Astrocyte of the spinal cord (primary cell): ENCODE results near the gene SSBP1.
"Not testable (repeated sequence)": the region's sequence is repeated elsewhere in the genome, so short reads cannot be mapped to it uniquely, and the experiment has no call there.

ENCODE experiments used
- DNase-seq: peaks from one replicate; pipeline ENCODE4 v3.0.0; 2011; ENCODE audit warnings: low read depth, low spot score
- H3K4me3 ChIP-seq: 2 replicates; pipeline ENCODE4 v1.5.1; 2011; ENCODE audit warnings: low read depth, mild to moderate bottlenecking, low read length, moderate library complexity
- in situ Hi-C: cut with HindIII; loops from 2 replicates; pipeline ENCODE4 v1.10.0; 2017; ENCODE audit warnings: low sequenced_read_pairs
- TF ChIP-seq, protein P1 (sequence below): IDR thresholded peaks from 2 replicates; pipeline ENCODE4 v1.5.1; 2012; ENCODE audit warnings: low read depth, mild to moderate bottlenecking, low read length, inconsistent platforms

The SSBP1 gene

DNA sequence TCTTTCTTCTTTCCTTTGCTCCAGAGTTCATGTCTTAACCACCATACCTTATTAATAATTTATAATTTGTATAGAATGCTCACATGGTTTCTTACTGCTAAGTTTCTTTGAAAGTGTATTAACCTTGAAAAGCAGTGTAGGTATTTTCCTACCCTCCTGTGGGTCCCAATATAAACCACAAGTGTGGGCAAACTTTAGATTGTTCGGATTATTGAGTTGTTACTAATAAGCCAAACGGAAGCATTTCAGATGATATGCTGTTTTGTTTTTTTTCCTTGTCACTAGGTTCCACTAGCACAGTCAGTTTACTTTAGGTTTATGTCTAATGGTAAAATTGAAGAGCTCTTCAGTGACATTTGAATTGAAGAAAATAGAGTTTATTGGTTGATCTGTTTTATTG, 10.2 kb downstream of the SSBP1 start:
- TF ChIP-seq, protein P1, sequence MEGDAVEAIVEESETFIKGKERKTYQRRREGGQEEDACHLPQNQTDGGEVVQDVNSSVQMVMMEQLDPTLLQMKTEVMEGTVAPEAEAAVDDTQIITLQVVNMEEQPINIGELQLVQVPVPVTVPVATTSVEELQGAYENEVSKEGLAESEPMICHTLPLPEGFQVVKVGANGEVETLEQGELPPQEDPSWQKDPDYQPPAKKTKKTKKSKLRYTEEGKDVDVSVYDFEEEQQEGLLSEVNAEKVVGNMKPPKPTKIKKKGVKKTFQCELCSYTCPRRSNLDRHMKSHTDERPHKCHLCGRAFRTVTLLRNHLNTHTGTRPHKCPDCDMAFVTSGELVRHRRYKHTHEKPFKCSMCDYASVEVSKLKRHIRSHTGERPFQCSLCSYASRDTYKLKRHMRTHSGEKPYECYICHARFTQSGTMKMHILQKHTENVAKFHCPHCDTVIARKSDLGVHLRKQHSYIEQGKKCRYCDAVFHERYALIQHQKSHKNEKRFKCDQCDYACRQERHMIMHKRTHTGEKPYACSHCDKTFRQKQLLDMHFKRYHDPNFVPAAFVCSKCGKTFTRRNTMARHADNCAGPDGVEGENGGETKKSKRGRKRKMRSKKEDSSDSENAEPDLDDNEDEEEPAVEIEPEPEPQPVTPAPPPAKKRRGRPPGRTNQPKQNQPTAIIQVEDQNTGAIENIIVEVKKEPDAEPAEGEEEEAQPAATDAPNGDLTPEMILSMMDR, result no peak
- peak; percentile 46 for DNase-seq
- in situ Hi-C loops, result no loop called here

DNA sequence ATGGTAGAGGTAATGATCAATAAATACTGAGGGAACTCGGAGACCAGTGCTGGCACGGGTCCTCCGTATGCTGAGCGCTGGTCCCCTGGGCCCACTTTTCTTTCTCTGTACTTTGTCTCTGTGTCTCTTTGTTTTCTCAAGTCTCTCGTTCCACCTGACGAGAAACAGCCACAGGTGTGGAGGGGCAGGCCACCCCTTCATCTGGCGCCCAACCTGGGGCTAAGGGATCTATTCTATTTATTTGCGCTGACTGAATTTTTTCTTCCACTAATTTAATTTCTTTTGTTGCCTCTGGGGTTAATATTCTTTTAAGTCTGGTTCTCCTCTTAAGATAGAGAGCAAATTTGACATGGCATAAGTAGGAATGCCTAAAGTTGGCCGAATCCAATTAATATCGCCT, 13.7 kb downstream of the SSBP1 start:
- in situ Hi-C loops, H3K4me3 ChIP-seq: not testable (repeated sequence)
- DNase-seq, result peak; percentile 12

More for the DNA sequence above, 10.2 kb downstream of the SSBP1 start:
- H3K4me3 ChIP-seq, result no peak overlapping the region

DNA sequence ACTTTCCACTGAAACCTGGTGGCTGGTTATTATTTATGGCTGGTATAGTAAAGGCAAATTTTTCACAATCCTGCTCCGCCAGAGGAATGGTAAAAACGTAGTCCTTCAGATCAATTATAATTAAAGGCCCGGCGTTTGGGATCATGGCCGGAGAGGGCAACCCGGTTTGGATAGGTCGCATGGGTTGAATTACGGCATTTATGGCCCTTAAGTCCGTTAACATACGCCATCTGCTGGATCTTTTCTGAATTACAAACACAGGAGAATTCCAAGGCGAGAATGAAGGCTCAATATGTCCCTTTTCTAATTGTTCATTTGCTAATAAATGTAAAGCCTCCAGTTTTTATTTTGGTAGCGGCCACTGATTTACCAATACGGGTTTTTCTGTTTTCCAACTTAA, 14.5 kb downstream of the SSBP1 start:
- in situ Hi-C loops, result no loop called here
- H3K4me3 ChIP-seq, result no peak overlapping the region
- no peak for DNase-seq
- TF ChIP-seq, protein P1, result peak; percentile 29

DNA sequence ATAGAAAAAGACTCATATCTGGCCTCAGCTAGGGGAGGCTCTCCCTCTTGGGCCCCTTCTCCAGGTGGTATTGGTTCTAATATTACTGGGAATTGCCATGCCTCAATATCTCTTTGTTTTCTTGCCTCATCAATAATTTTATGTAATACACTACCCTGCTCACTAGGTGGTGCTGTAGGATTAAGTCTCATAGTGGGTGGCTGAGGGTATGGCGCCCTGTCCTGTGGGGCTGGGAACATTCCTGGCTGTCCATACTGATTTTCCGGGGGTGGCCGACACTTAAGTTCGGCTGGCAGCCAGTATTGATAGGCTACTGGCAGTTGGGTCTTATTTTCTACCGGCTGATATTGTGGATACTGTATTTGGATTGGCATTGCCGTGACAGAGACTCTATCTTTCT, 16.8 kb downstream of the SSBP1 start:
- in situ Hi-C loops, result no loop called here
- no peak for DNase-seq
- TF ChIP-seq, protein P1, result peak; percentile 43

DNA sequence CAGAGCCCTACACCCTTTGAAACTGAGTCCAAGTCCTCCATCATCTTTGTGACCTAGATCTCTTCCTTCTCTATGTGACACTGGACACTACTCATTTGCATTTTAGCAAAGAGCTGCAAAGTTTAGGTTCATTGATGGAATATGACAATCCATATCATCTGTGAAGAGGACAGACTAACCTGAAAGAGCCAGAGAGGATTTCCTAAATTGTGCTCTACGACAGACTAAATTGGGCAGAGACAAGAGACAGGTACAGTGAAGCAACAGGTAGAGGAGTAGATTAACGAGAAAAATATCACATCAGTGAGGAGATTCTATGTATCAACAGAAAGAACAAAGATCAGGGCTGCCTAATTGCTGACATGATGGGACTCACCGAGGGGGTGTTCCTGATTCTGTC, 25.6 kb downstream of the SSBP1 start, which contains the start of gene TAS2R3:
Gene TAS2R3 (plus strand): TSS at position 301 of the 400 bp plus-strand sequence. CDS start 62 bp downstream, at position 363.
- no peak within 1 kb of the TSS for H3K4me3 ChIP-seq
- DNase-seq, result no peak
- TF ChIP-seq, protein P1, result no peak
- in situ Hi-C loops, result no loop called here

More for the DNA sequence above, 16.8 kb downstream of the SSBP1 start:
- no peak overlapping the region for H3K4me3 ChIP-seq

DNA sequence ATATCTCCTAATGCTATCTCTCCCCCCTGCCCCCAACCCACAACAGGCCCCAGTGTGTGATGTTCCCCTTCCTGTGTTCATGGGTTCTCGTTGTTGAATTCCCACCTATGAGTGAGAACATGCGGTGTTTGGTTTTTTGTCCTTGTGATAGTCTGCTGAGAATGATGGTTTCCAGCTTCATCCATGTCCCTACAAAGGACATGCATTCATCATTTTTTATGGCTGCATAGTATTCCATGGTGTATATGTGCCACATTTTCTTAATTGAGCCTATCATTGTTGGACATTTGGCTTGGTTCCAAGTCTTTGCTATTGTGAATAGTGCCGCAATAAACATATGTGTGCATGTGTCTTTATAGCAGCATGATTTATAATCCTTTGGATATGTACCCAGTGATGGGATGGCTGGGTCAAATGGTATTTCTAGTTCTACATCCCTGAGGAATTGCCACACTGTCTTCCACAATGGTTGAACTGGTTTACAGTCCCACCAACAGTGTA, 32.0 kb downstream of the SSBP1 start:
- in situ Hi-C loops, H3K4me3 ChIP-seq, DNase-seq: not testable (repeated sequence)

DNA sequence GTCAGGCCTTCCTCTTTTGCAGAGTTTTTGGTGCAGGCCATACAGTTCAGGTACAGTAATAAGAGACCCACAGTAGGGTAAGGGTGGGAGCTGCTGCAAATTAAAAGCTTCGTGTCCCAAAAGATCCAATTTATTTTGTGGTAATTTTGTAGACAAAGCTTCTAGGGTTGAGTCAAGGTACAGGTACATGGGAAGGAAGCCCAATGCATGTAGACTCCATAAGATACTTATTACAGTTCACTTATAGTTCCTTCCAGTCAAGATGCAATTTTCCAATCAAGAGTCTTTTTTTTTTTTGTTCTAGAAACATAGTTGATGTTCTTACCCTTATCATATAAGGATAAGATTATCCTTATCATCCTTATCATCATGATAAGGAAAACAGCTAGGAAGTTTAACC, 38.2 kb downstream of the SSBP1 start, which contains the start of gene TAS2R4:
Gene TAS2R4 (plus strand): TSS at position 301 of the 400 bp plus-strand sequence. CDS start 1,815 bp downstream, outside the sequence.
- no peak within 1 kb of the TSS for H3K4me3 ChIP-seq
- TF ChIP-seq, protein P1, result no peak
- DNase-seq, result no peak
- in situ Hi-C loops, result no loop called here
